Neutrophil (primary cell): ENCODE data around the gene MUL1.
"Not testable (repeated sequence)": the region's sequence is repeated elsewhere in the genome, so short reads cannot be mapped to it uniquely, and the experiment has no call there.

Source experiments
- H3K27ac ChIP-seq: fragments of 200-600 bp; sonication (generic); 2 replicates; pipeline ENCODE4 v1.5.1; 2016; ENCODE audit warnings: mild to moderate bottlenecking, moderate library complexity
- H3K27me3 ChIP-seq: fragments of 200-600 bp; sonication (generic); 2 replicates; pipeline ENCODE4 v1.6.0; 2016; ENCODE audit warnings: mild to moderate bottlenecking
- H3K36me3 ChIP-seq: fragments of 200-600 bp; sonication (generic); 2 replicates; pipeline ENCODE4 v1.5.1; 2017
- H3K4me1 ChIP-seq, 2 experiments: fragments of 200-600 bp in 1 of 2; sonication (generic) in 1 of 2; 1 replicate in 1 of 2; 2 replicates in 1 of 2; pipeline versions ENCODE4 v1.5.1 to v1.6.1; 2013 to 2016; ENCODE audit warnings: low read depth in 1 of 2, low read length in 1 of 2, mild to moderate bottlenecking in 1 of 2, moderate library complexity in 1 of 2; ENCODE audit not compliant: control insufficient read depth in 1 of 2, insufficient read depth in 1 of 2
- H3K4me3 ChIP-seq, 2 experiments: fragments of 200-600 bp in 1 of 2; sonication (generic) in 1 of 2; 1 replicate in 1 of 2; 2 replicates in 1 of 2; pipeline ENCODE4 v1.5.1; 2013 to 2016; ENCODE audit warnings: low read depth in 1 of 2, low read length in 1 of 2, mild to moderate bottlenecking in 1 of 2, moderate library complexity in 1 of 2
- H3K9me3 ChIP-seq: fragments of 200-600 bp; sonication (generic); 2 replicates; pipeline ENCODE4 v1.5.1; 2016
- TF ChIP-seq, protein P1 (sequence below): fragments of 200-600 bp; sonication (generic); IDR thresholded peaks from 2 replicates; pipeline ENCODE4 v1.5.1; 2016; ENCODE audit warnings: antibody characterized with exemption

MUL1 gene

DNA sequence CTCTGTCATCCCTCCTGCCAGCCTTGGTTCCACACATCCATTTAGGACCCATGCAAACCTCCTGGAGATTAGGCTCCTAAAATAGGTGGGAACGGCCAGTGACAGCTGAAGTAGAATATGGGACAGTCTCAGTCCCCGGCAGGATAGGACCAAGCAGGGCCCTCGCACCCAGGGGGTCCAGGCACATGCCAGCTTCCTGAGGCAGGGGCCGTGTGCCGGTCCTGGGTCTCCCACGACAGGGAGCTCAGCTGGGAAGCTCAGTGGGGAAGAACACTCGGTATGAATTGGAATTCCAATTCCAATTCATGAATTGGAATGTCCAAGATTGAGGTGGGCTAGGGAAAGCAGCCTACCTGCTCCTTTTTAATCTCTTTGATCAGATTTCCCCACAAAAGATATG lies 9.8 kb downstream of the MUL1 start:
- no peaks in the 10 kb centered on the region for H3K9me3 ChIP-seq
- peaks cover 24% of the 10 kb centered on the region for H3K27me3 ChIP-seq
- H3K4me3 ChIP-seq: no peak overlapping the region
- H3K4me1 ChIP-seq: peaks cover 12 to 14% of the 10 kb centered on the region in 2 experiments
- no peak overlapping the region for H3K27ac ChIP-seq
- peaks cover 63% of the 10 kb centered on the region for H3K36me3 ChIP-seq
- TF ChIP-seq, protein P1, sequence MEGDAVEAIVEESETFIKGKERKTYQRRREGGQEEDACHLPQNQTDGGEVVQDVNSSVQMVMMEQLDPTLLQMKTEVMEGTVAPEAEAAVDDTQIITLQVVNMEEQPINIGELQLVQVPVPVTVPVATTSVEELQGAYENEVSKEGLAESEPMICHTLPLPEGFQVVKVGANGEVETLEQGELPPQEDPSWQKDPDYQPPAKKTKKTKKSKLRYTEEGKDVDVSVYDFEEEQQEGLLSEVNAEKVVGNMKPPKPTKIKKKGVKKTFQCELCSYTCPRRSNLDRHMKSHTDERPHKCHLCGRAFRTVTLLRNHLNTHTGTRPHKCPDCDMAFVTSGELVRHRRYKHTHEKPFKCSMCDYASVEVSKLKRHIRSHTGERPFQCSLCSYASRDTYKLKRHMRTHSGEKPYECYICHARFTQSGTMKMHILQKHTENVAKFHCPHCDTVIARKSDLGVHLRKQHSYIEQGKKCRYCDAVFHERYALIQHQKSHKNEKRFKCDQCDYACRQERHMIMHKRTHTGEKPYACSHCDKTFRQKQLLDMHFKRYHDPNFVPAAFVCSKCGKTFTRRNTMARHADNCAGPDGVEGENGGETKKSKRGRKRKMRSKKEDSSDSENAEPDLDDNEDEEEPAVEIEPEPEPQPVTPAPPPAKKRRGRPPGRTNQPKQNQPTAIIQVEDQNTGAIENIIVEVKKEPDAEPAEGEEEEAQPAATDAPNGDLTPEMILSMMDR: no peak

DNA sequence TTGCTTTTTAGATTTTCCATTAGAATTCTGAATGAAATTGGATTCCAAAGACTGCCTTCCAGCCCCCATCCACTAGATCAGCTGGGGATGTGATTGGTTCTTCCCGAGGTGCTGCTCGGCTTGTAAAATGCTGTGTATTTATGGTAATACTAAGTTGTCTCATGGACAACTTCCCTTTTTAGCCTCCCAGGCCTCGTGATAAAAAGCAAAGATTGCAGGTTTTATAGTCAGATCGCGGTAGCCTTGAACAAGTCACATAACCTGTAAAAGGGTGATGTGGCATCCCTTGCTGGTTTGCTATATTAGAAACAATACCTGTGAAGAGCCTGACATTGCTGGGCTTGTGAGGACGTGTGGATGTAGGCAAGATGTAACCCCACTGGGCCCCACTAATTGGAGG lies 10.4 kb downstream of the MUL1 start:
- Histone ChIP-seq H3K4me1 (peaks cover 14 to 15% of the 10 kb centered on the region in 2 experiments), H3K4me3 (no peak overlapping the region), H3K36me3 (peaks cover 57% of the 10 kb centered on the region), H3K9me3 (no peaks in the 10 kb centered on the region), H3K27ac (no peak overlapping the region), H3K27me3 (peaks cover 30% of the 10 kb centered on the region)
- TF ChIP-seq, protein P1: no peak

- H3K4me1 ChIP-seq: peaks cover 14 to 15% of the 10 kb centered on the region in 2 experiments
- not testable (repeated sequence) for H3K4me3 ChIP-seq
These were observed 11.1 kb downstream of the MUL1 start for GRCh38 chr1:20496725-20497383.

DNA sequence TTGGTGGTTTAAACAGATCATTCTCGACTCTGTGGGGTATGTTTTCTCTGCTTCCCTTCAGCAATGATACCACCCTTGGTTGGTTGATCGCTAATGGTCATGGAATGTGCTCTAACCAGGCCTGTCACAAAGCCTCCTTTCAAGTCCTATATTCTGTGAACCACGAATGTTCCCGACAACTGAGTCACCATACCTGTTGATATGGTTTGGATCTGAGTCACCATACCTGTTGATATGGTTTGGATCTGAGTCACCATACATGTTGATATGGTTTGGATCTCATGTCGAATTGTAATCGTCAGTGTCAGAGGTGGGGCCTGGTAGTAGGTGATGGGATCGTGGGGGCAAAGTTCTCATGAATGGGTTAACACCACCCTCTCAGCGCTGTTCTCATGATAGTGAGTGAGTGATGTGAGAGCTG lies 11.7 kb downstream of the MUL1 start:
- peaks cover 43% of the 10 kb centered on the region for H3K27me3 ChIP-seq
- TF ChIP-seq, protein P1: no peak
- H3K36me3 ChIP-seq: peaks cover 44% of the 10 kb centered on the region
- H3K4me1 ChIP-seq: peaks cover 14 to 15% of the 10 kb centered on the region in 2 experiments
- H3K9me3 ChIP-seq: no peaks in the 10 kb centered on the region
- no peak overlapping the region for H3K27ac ChIP-seq
- H3K4me3 ChIP-seq: no peak overlapping the region

More at GRCh38 chr1:20496725-20497383, 11.1 kb downstream of the MUL1 start:
- not testable (repeated sequence) for H3K27ac ChIP-seq, H3K9me3 ChIP-seq
- peaks cover 50% of the 10 kb centered on the region for H3K36me3 ChIP-seq
- H3K27me3 ChIP-seq: peaks cover 37% of the 10 kb centered on the region

GRCh38 chr1:20495661-20496060 lies 12.3 kb downstream of the MUL1 start:
- H3K27ac ChIP-seq: no peak overlapping the region
- TF ChIP-seq, protein P1: no peak

GRCh38 chr1:20494609-20495311 lies 13.2 kb downstream of the MUL1 start:
- Histone ChIP-seq H3K27me3 (peaks cover 58% of the 10 kb centered on the region), H3K36me3 (peaks cover 29% of the 10 kb centered on the region), H3K27ac (no peak overlapping the region), H3K4me1 (peaks cover 14 to 15% of the 10 kb centered on the region in 2 experiments), H3K4me3 (no peak overlapping the region), H3K9me3 (no peaks in the 10 kb centered on the region)
- TF ChIP-seq, protein P1: no peak

More at GRCh38 chr1:20495661-20496060, 12.3 kb downstream of the MUL1 start:
- H3K27me3 ChIP-seq: peaks cover 49% of the 10 kb centered on the region
- H3K4me1 ChIP-seq: peaks cover 14 to 15% of the 10 kb centered on the region in 2 experiments
- peaks cover 38% of the 10 kb centered on the region for H3K36me3 ChIP-seq
- no peaks in the 10 kb centered on the region for H3K9me3 ChIP-seq
- H3K4me3 ChIP-seq: no peak overlapping the region
